DOHH2 (cell line): ENCODE results near the gene PIGN.

Experiments
- EZH2phosphoT487 ChIP-seq: fragments of 200-600 bp; sonication (generic); IDR thresholded peaks from 2 replicates; pipeline ENCODE4 v1.6.1; 2017; ENCODE audit warnings: borderline replicate concordance, mild to moderate bottlenecking, antibody characterized with exemption, low read length, moderate library complexity, mixed read lengths
- TF ChIP-seq, protein P1 (sequence below): fragments of 200-600 bp; sonication (generic); IDR thresholded peaks from one replicate; pipeline ENCODE4 v1.5.1; 2014; ENCODE audit warnings: antibody characterized with exemption, mild to moderate bottlenecking, low read depth, low read length; ENCODE audit not compliant: poor library complexity, severe bottlenecking

GRCh38 chr18:62177271-62177670, 9.6 kb downstream of the PIGN start:
- TF ChIP-seq, protein P1, sequence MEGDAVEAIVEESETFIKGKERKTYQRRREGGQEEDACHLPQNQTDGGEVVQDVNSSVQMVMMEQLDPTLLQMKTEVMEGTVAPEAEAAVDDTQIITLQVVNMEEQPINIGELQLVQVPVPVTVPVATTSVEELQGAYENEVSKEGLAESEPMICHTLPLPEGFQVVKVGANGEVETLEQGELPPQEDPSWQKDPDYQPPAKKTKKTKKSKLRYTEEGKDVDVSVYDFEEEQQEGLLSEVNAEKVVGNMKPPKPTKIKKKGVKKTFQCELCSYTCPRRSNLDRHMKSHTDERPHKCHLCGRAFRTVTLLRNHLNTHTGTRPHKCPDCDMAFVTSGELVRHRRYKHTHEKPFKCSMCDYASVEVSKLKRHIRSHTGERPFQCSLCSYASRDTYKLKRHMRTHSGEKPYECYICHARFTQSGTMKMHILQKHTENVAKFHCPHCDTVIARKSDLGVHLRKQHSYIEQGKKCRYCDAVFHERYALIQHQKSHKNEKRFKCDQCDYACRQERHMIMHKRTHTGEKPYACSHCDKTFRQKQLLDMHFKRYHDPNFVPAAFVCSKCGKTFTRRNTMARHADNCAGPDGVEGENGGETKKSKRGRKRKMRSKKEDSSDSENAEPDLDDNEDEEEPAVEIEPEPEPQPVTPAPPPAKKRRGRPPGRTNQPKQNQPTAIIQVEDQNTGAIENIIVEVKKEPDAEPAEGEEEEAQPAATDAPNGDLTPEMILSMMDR = no peak
- no peak for TF ChIP-seq EZH2phosphoT487
